Heart left ventricle (tissue), 13 donors: ENCODE measurements around the gene CCDC190.
"Not testable (repeated sequence)": the region's sequence is repeated elsewhere in the genome, so short reads cannot be mapped to it uniquely, and the experiment has no call there.

Experiments used
- CTCF ChIP-seq, 12 donors: fragments of 200-600 bp; sonication (generic) in 4 of 12; IDR thresholded peaks; one replicate each; pipeline versions ENCODE4 v1.5.0 to v1.8.0; 2018 to 2022; ENCODE audit warnings: antibody characterized with exemption in 12 of 12, mild to moderate bottlenecking in 5 of 12
- POLR2A ChIP-seq, 2 donors: fragments of 450-650 bp; IDR thresholded peaks; one replicate each; pipeline ENCODE4 v1.6.1; 2017; ENCODE audit warnings: antibody characterized with exemption in 2 of 2, mild to moderate bottlenecking in 2 of 2, moderate library complexity in 2 of 2
- donor health status: ischemic (EF 13 %, LVEDD 7.1; RV severe dilation, severe dysfunction).
- donor health status: DM: no; HTN: yes; CAD: no.
- donor health status: DM: no; HTN: no; CAD: no.
- donor health status: ischemic (EF 25% LVEDD 6.9; RV normal size, moderate dysfunction).
- donor health status: ischemic (EF 25% LVEDD 5.7; RV mildly dilated, moderate dysfunction).
- donor health status: ischemic (EF 35%, LVEDD 5.7; RV mildly dilated, moderate dysfunction).
- donor health status: nonischemic (EF 11% LVEDD 7.7; RV severe dilation, severe dysfunction).
- donor health status: DM: yes; HTN: yes; CAD: no.
- donor health status: PGD.
- donor health status: ischemic (EF 29% LVEDD 5.4; RV normal size, mild dysfunction).
- donor health status: nonischemic (EF 23%, LVEDD 6.1; RV moderate dilation, normal function).

DNA sequence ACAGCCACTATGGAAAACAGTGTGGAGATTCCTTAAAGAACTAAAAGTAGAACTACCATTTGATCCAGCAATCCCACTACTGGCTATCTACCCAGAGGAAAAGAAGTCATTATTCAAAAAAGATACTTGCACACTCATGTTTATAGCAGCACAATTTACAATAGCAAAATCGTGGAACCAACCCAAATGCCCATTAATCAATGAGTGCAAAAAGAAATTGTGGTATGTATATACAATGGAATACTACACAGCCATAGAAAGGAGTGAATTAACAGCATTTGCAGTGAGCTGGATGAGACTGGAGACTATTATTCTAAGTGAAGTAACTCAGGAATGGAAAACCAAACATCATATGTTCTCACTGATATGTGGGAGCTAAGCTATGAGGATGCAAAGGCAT lies 10.4 kb upstream of the CCDC190 start:
- not testable (repeated sequence) for TF ChIP-seq CTCF, POLR2A (IDR thresholded peaks at IDR 0.05)
